Measurements from ENCODE around the gene LHCGR. TPM values are rescaled to one million over a fixed set of nuclear protein-coding genes. Genes with fewer than 3 reads are reported as not detected.

The LHCGR gene
- total RNA-seq, 1 experiment from 2014 or later: not detected

DNA sequence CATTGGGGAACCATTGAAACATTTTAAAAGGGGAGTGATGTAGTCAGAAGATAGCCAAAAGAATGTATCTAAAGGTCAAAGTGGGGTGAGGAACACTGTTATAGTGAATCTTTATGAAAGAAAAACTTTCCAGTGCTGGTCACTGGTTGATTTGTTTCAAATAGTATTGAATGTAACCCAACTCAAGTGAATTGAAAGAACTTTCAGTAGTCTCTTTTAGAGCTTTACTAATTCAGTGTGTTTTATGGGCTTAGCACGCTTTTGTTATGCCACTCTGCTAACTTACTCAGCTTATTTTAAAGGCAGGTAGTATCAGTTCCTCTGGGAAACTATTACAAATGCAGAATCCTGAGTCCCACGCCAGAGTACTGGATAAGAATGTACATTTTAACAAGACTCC, 80.6 kb downstream of the LHCGR start:
- Histone ChIP-seq H3K27me3 (replicated peaks; ENCODE audit: control insufficient read depth, insufficient read depth, low read length) (no peaks in the 10 kb centered on the region), H3K4me1 (peaks cover 18% of the 10 kb centered on the region), H3K9me3 (peaks cover 10% of the 10 kb centered on the region), H3K36me3 (ENCODE audit: control insufficient read depth, insufficient read depth, low read length) (no peaks in the 10 kb centered on the region), H3K4me3 (ENCODE audit: low read depth, low read length) (no peak overlapping the region)
- Mint-ChIP-seq H3K27ac (ENCODE audit: unreplicated experiment) (no peak overlapping the region), H3K27me3 (ENCODE audit: insufficient read depth, unreplicated experiment) (no peaks in the 10 kb centered on the region), H3K4me1 (ENCODE audit: low read depth, unreplicated experiment) (peaks cover 10% of the 10 kb centered on the region), H3K36me3 (ENCODE audit: insufficient read depth, unreplicated experiment) (no peaks in the 10 kb centered on the region), H3K9me3 (ENCODE audit: unreplicated experiment) (peaks cover 16% of the 10 kb centered on the region), H3K4me3 (ENCODE audit: unreplicated experiment) (no peak overlapping the region)
- TF ChIP-seq, protein P1, sequence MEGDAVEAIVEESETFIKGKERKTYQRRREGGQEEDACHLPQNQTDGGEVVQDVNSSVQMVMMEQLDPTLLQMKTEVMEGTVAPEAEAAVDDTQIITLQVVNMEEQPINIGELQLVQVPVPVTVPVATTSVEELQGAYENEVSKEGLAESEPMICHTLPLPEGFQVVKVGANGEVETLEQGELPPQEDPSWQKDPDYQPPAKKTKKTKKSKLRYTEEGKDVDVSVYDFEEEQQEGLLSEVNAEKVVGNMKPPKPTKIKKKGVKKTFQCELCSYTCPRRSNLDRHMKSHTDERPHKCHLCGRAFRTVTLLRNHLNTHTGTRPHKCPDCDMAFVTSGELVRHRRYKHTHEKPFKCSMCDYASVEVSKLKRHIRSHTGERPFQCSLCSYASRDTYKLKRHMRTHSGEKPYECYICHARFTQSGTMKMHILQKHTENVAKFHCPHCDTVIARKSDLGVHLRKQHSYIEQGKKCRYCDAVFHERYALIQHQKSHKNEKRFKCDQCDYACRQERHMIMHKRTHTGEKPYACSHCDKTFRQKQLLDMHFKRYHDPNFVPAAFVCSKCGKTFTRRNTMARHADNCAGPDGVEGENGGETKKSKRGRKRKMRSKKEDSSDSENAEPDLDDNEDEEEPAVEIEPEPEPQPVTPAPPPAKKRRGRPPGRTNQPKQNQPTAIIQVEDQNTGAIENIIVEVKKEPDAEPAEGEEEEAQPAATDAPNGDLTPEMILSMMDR (IDR thresholded peaks at IDR 0.05; ENCODE audit: insufficient read depth in 1 of 2, low read depth in 1 of 2, low read length in 1 of 2, severe bottlenecking in 1 of 2, unreplicated experiment in 1 of 2): no peak
- POLR2A ChIA-PET: no interaction called here
- CTCF ChIA-PET: no interaction called here
- intact Hi-C loops (cut with micrococcal nuclease; ENCODE audit: unreplicated experiment): no loop called here
- no TSS peak for BruUV-seq (replicated peaks)
- no peak for DNase-seq

DNA sequence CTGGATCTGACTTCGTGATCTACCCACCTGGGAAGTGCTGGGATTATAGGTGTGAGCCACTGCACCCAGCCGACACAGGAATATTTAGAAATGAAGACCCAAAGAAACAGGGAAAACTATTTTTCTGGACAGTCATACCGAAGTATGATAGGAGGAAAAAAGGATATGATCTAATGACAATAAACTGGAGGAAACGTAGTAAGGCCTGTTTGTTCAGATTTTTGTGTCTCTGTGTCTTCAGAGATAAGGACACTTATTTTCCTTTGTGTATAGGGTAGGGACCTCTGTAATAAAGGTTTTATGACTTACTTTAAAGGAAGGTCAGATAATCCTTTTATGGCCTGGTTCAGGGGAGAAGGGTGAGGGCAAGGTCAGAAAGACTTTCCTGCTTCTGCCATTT, 81.9 kb downstream of the LHCGR start:
- Mint-ChIP-seq H3K27me3 (ENCODE audit: insufficient read depth, unreplicated experiment) (no peaks in the 10 kb centered on the region), H3K36me3 (ENCODE audit: insufficient read depth, unreplicated experiment) (no peaks in the 10 kb centered on the region), H3K4me3 (ENCODE audit: unreplicated experiment) (no peak overlapping the region), H3K9me3 (ENCODE audit: unreplicated experiment) (peaks cover 16% of the 10 kb centered on the region), H3K4me1 (ENCODE audit: low read depth, unreplicated experiment) (peaks cover 10% of the 10 kb centered on the region), H3K27ac (ENCODE audit: unreplicated experiment) (no peak overlapping the region)
- Histone ChIP-seq H3K27me3 (replicated peaks; ENCODE audit: control insufficient read depth, insufficient read depth, low read length) (no peaks in the 10 kb centered on the region), H3K9me3 (peaks cover 10% of the 10 kb centered on the region), H3K4me1 (peaks cover 18% of the 10 kb centered on the region), H3K4me3 (ENCODE audit: low read depth, low read length) (no peak overlapping the region), H3K36me3 (ENCODE audit: control insufficient read depth, insufficient read depth, low read length) (no peaks in the 10 kb centered on the region)
- no TSS peak for BruUV-seq (replicated peaks)
- ChIA-PET POLR2A (no interaction called here), CTCF (no interaction called here)
- DNase-seq: peak; percentile 35 to 55
- intact Hi-C loops (cut with micrococcal nuclease; ENCODE audit: unreplicated experiment): no loop called here
- TF ChIP-seq, protein P1 (IDR thresholded peaks at IDR 0.05; ENCODE audit: insufficient read depth in 1 of 2, low read depth in 1 of 2, low read length in 1 of 2, severe bottlenecking in 1 of 2, unreplicated experiment in 1 of 2): no peak

DNA sequence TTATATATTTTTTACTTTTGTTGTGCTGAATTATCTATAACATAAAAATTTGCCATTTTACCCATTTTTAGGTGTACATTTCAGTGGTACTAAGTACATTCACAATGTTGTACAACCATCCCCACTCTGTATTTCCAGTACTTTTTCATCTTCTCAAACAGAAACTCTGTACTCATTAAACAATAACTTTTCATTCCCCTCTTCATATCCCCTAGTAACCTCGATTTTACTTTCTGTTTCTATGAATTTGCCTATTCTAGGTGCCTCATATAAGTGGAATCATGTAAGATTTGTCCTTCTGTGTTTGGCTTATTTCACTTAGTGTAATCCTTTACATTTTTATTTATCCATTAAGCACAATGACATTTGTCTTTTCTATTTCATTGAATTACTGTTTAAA, 86.5 kb downstream of the LHCGR start:
- ChIA-PET CTCF (no interaction called here), POLR2A (no interaction called here)
- H3K4me1 ChIP-seq: peaks cover 6% of the 10 kb centered on the region; the same call in 1 of the 2 replicates
- Mint-ChIP-seq H3K27me3 (ENCODE audit: insufficient read depth, unreplicated experiment) (no peaks in the 10 kb centered on the region), H3K27ac (ENCODE audit: unreplicated experiment) (no peak overlapping the region), H3K4me1 (ENCODE audit: low read depth, unreplicated experiment) (no peaks in the 10 kb centered on the region), H3K4me3 (ENCODE audit: unreplicated experiment) (no peak overlapping the region), H3K36me3 (ENCODE audit: insufficient read depth, unreplicated experiment) (no peaks in the 10 kb centered on the region), H3K9me3 (ENCODE audit: unreplicated experiment) (peaks cover 16% of the 10 kb centered on the region)
- peaks cover 15% of the 10 kb centered on the region for H3K9me3 ChIP-seq
- no peak for DNase-seq
- no TSS peak for BruUV-seq (replicated peaks)
- H3K27me3 ChIP-seq (replicated peaks; ENCODE audit: control insufficient read depth, insufficient read depth, low read length): no peaks in the 10 kb centered on the region
- no peak overlapping the region for H3K4me3 ChIP-seq (ENCODE audit: low read depth, low read length)
- TF ChIP-seq, protein P1 (IDR thresholded peaks at IDR 0.05; ENCODE audit: insufficient read depth in 1 of 2, low read depth in 1 of 2, low read length in 1 of 2, severe bottlenecking in 1 of 2, unreplicated experiment in 1 of 2): no peak
- intact Hi-C loops (cut with micrococcal nuclease; ENCODE audit: unreplicated experiment): no loop called here
- H3K36me3 ChIP-seq (ENCODE audit: control insufficient read depth, insufficient read depth, low read length): no peaks in the 10 kb centered on the region
